DND-41 (cell line): ENCODE data around the gene ZNF592.

ENCODE experiments used
- ATAC-seq: fragments of 200-7000 bp; cut with Tn5 transposase; 3 replicates; pipeline ENCODE4 v1.9.1; 2021; ENCODE audit warnings: low read depth; ENCODE audit not compliant: insufficient read depth
- DNase-seq: peaks from one replicate; pipeline ENCODE4 v3.0.0-alpha.2; 2020
- H2AFZ ChIP-seq: 2 replicates; pipeline ENCODE4 v1.6.0; 2012; ENCODE audit warnings: low read depth, low read length
- H3K27ac ChIP-seq: 2 replicates; pipeline ENCODE4 v1.5.1; 2012; ENCODE audit warnings: low read length, inconsistent platforms
- H3K27me3 ChIP-seq: fragments of 200-600 bp; sonication (generic); 2 replicates; pipeline ENCODE4 v1.6.0; 2012; ENCODE audit warnings: low read length, mild to moderate bottlenecking, inconsistent platforms; ENCODE audit not compliant: insufficient read depth, poor library complexity
- H3K36me3 ChIP-seq: 2 replicates; pipeline ENCODE4 v1.5.1; 2012; ENCODE audit warnings: low read length, inconsistent platforms; ENCODE audit not compliant: insufficient read depth
- H3K4me1 ChIP-seq: 2 replicates; pipeline ENCODE4 v1.5.1; 2012; ENCODE audit warnings: mild to moderate bottlenecking, low read length; ENCODE audit not compliant: insufficient read depth
- H3K4me2 ChIP-seq: 2 replicates; pipeline ENCODE4 v1.6.0; 2012; ENCODE audit warnings: mild to moderate bottlenecking, moderate library complexity, low read length, inconsistent platforms; ENCODE audit not compliant: insufficient read depth
- H3K4me3 ChIP-seq, 2 experiments: fragments of 200-600 bp in 1 of 2; shearing (Covaris generic) in 1 of 2; 2 replicates each; pipeline ENCODE4 v1.5.1; 2012 to 2016; ENCODE audit warnings: inconsistent platforms in 2 of 2, low read length in 2 of 2, mild to moderate bottlenecking in 2 of 2, low read depth in 1 of 2, moderate library complexity in 1 of 2
- H3K79me2 ChIP-seq: 2 replicates; pipeline ENCODE4 v1.6.0; 2012; ENCODE audit warnings: low read length, inconsistent platforms; ENCODE audit not compliant: insufficient read depth
- H3K9ac ChIP-seq: 2 replicates; pipeline ENCODE4 v1.6.0; 2012; ENCODE audit warnings: low read depth, mild to moderate bottlenecking, inconsistent platforms, low read length, moderate library complexity
- H3K9me3 ChIP-seq: 2 replicates; pipeline ENCODE4 v1.5.1; 2012; ENCODE audit warnings: low read length, moderate library complexity, mild to moderate bottlenecking, inconsistent platforms; ENCODE audit not compliant: insufficient read depth, severe bottlenecking
- H4K20me1 ChIP-seq: 2 replicates; pipeline ENCODE4 v1.6.0; 2012; ENCODE audit warnings: low read length; ENCODE audit not compliant: insufficient read depth
- CTCF ChIP-seq: IDR thresholded peaks from 2 replicates; pipeline ENCODE4 v1.5.1; 2012; ENCODE audit warnings: borderline replicate concordance, low read length, moderate library complexity, mild to moderate bottlenecking; ENCODE audit not compliant: poor library complexity, severe bottlenecking; ENCODE audit errors: extremely low read depth
- EZH2 ChIP-seq: IDR thresholded peaks from 3 replicates; pipeline ENCODE4 v1.6.1; 2012; ENCODE audit warnings: borderline replicate concordance, low read depth, mild to moderate bottlenecking, moderate library complexity, low read length, inconsistent platforms; ENCODE audit not compliant: severe bottlenecking

ZNF592 gene

GRCh38 chr15:84790676-84791075 lies 42.3 kb downstream of the ZNF592 start:
- DNase-seq, result no peak
- Histone ChIP-seq H3K27me3 (no peaks in the 10 kb centered on the region), H3K4me3 (no peak overlapping the region), H3K9ac (no peak overlapping the region), H4K20me1 (peaks cover 16% of the 10 kb centered on the region; the same call in 1 of the 2 replicates), H3K79me2 (peaks cover 34% of the 10 kb centered on the region), H3K4me2 (no peak overlapping the region), H2AFZ (no peak overlapping the region), H3K36me3 (peaks cover 72% of the 10 kb centered on the region), H3K27ac (no peak overlapping the region), H3K9me3 (no peaks in the 10 kb centered on the region), H3K4me1 (no peaks in the 10 kb centered on the region)
- no peak for ATAC-seq
- TF ChIP-seq CTCF, result no peak
- TF ChIP-seq EZH2, result no peak

GRCh38 chr15:84791763-84792162 lies 43.4 kb downstream of the ZNF592 start:
- Histone ChIP-seq H3K27ac (no peak overlapping the region), H3K4me1 (no peaks in the 10 kb centered on the region), H3K27me3 (no peaks in the 10 kb centered on the region), H3K9me3 (no peaks in the 10 kb centered on the region), H2AFZ (no peak overlapping the region), H3K79me2 (peaks cover 25% of the 10 kb centered on the region), H3K4me2 (no peak overlapping the region), H3K36me3 (peaks cover 68% of the 10 kb centered on the region), H4K20me1 (peaks cover 9% of the 10 kb centered on the region; the same call in 1 of the 2 replicates), H3K4me3 (no peak overlapping the region), H3K9ac (no peak overlapping the region)
- TF ChIP-seq CTCF (no peak), EZH2 (no peak)
- DNase-seq (no peak), ATAC-seq (no peak)

- H3K27me3 ChIP-seq, result no peaks in the 10 kb centered on the region
- no peak for ATAC-seq
- no peak overlapping the region for H3K4me2 ChIP-seq
- H2AFZ ChIP-seq, result no peak overlapping the region
- DNase-seq, result no peak
- H3K79me2 ChIP-seq, result peaks cover 10% of the 10 kb centered on the region
- peaks cover 22% of the 10 kb centered on the region; the same call in 1 of the 2 replicates for H4K20me1 ChIP-seq
- no peaks in the 10 kb centered on the region for H3K9me3 ChIP-seq
- H3K4me1 ChIP-seq, result no peaks in the 10 kb centered on the region
- H3K4me3 ChIP-seq, result no peak overlapping the region
- H3K36me3 ChIP-seq, result peaks cover 74% of the 10 kb centered on the region
- TF ChIP-seq CTCF (no peak), EZH2 (no peak)
- no peak overlapping the region for H3K27ac ChIP-seq
- H3K9ac ChIP-seq, result no peak overlapping the region
Measured at GRCh38 chr15:84793431-84794161, 45.2 kb downstream of the ZNF592 start.
